HepG2 (cell line): ENCODE data around the gene MDM4. TPM values are rescaled to one million over a fixed set of nuclear protein-coding genes. Genes with fewer than 3 reads are reported as not detected.
A peak's percentile ranks its signal among the peaks of the same experiment; 100 is the strongest.

ENCODE experiments used
- HDAC1 ChIP-seq: sonication (generic); formaldehyde crosslinking; IDR thresholded peaks from 2 replicates; pipeline ENCODE4 v1.5.1; 2020; ENCODE audit warnings: mild to moderate bottlenecking, missing genetic modification reagents
- HOXA9 ChIP-seq: sonication (generic); formaldehyde crosslinking; IDR thresholded peaks from 2 replicates; pipeline ENCODE4 v1.8.1; 2022; ENCODE audit warnings: missing genetic modification reagents, mild to moderate bottlenecking, moderate library complexity, borderline replicate concordance
- KLF16 ChIP-seq, 2 experiments: sonication (generic) in 1 of 2; formaldehyde crosslinking in 1 of 2; IDR thresholded peaks; 2 replicates each; pipeline versions ENCODE4 v1.6.1 to v1.8.0; 2016 to 2023; ENCODE audit warnings: missing genetic modification reagents in 2 of 2, missing compliant biosample characterization in 1 of 2
- NR2C2 ChIP-seq: sonication (generic); formaldehyde crosslinking; IDR thresholded peaks from 2 replicates; pipeline ENCODE4 v1.4.0; 2020; ENCODE audit warnings: missing genetic modification reagents, mild to moderate bottlenecking, moderate library complexity, borderline replicate concordance
- PAWR ChIP-seq: sonication (generic); formaldehyde crosslinking; IDR thresholded peaks from 2 replicates; pipeline ENCODE4 v1.4.0; 2020; ENCODE audit warnings: missing genetic modification reagents, mild to moderate bottlenecking, borderline replicate concordance
- SCMH1 ChIP-seq: sonication (generic); formaldehyde crosslinking; IDR thresholded peaks from 2 replicates; pipeline ENCODE4 v1.9.0; 2021; ENCODE audit warnings: missing genetic modification reagents, mild to moderate bottlenecking, borderline replicate concordance
- SMYD3 ChIP-seq: sonication (generic); formaldehyde crosslinking; IDR thresholded peaks from 2 replicates; pipeline ENCODE4 v1.8.1; 2023; ENCODE audit warnings: mild to moderate bottlenecking, missing genetic modification reagents
- SP1 ChIP-seq, 2 experiments: fragments of 450-650 bp in 1 of 2; sonication (generic) in 1 of 2; formaldehyde crosslinking in 1 of 2; IDR thresholded peaks; 2 replicates each; pipeline versions ENCODE4 v1.4.0 to v1.6.1; 2016 to 2020; ENCODE audit warnings: missing genetic modification reagents in 1 of 2
- STAT5B ChIP-seq: sonication (generic); formaldehyde crosslinking; IDR thresholded peaks from 2 replicates; pipeline ENCODE4 v1.4.0; 2020; ENCODE audit warnings: missing genetic modification reagents
- TSC22D2 ChIP-seq: sonication (generic); formaldehyde crosslinking; IDR thresholded peaks from 2 replicates; pipeline ENCODE4 v1.5.1; 2020; ENCODE audit warnings: missing genetic modification reagents, mild to moderate bottlenecking, borderline replicate concordance
- ZHX2 ChIP-seq, 2 experiments: sonication (generic) in 1 of 2; formaldehyde crosslinking in 1 of 2; IDR thresholded peaks; 2 replicates each; pipeline versions ENCODE4 v1.6.1 to v1.9.0; 2014 to 2022; ENCODE audit warnings: antibody characterized with exemption in 1 of 2, borderline replicate concordance in 1 of 2, inconsistent platforms in 1 of 2, low read depth in 1 of 2, missing genetic modification reagents in 1 of 2
- ZNF501 ChIP-seq: sonication (generic); formaldehyde crosslinking; IDR thresholded peaks from 2 replicates; pipeline ENCODE4 v1.5.1; 2020; ENCODE audit warnings: mild to moderate bottlenecking, moderate library complexity, missing genetic modification reagents
- ZNF510 ChIP-seq: sonication (generic); formaldehyde crosslinking; IDR thresholded peaks from 2 replicates; pipeline ENCODE4 v1.4.0; 2020; ENCODE audit warnings: low read depth, mild to moderate bottlenecking, missing genetic modification reagents
- ZNF567 ChIP-seq: sonication (generic); formaldehyde crosslinking; IDR thresholded peaks from 2 replicates; pipeline ENCODE4 v1.8.1; 2023; ENCODE audit warnings: mild to moderate bottlenecking, missing genetic modification reagents, borderline replicate concordance
- ZNF619 ChIP-seq: sonication (generic); formaldehyde crosslinking; IDR thresholded peaks from 2 replicates; pipeline ENCODE4 v1.4.0; 2020; ENCODE audit warnings: mild to moderate bottlenecking, missing genetic modification reagents
- polyA plus RNA-seq, 8 experiments: library from polyadenylated mRNA; depleted of rRNA in 3 of 8; stranded (reverse) in 7 of 8; unstranded in 1 of 8; fragments of >200 nt; fragmentation: Illumina TruSeq in 4 of 8; extraction: Trizol in 4 of 8; gene quantifications; 2 replicates each; pipeline versions ENCODE4 v1.2.1 to v1.2.3, GENCODE V29; 2011 to 2016; ENCODE audit warnings: low read depth in 4 of 8, missing spikeins in 1 of 8, mixed read lengths in 1 of 8; ENCODE audit not compliant: insufficient read depth in 1 of 8
- total RNA-seq, 5 experiments: library from RNA; depleted of rRNA; stranded (reverse); fragments of >200 nt; fragmentation: Illumina TruSeq; extraction: Trizol; gene quantifications; 2 replicates each; pipeline ENCODE4 v1.2.3, GENCODE V29; 2016; ENCODE audit warnings: low read depth in 1 of 5
- TF ChIP-seq, protein P1 (sequence below): sonication (generic); formaldehyde crosslinking; IDR thresholded peaks from 2 replicates; pipeline ENCODE4 v1.4.0; 2020; ENCODE audit warnings: missing genetic modification reagents
- TF ChIP-seq, protein P2 (sequence below): IDR thresholded peaks from 2 replicates; pipeline ENCODE4 v1.6.1; 2016; ENCODE audit warnings: control low read depth

The MDM4 gene
- total and polyA plus RNA-seq, 2 of the 13 experiments (the other 11 are each of a cell fraction or from before 2014, with no cell fraction given), result 14.9 to 19.0 TPM

- no peak for TF ChIP-seq ZNF510 (CRISPR knock-in tag)
- peak; percentile 88 for TF ChIP-seq HDAC1 (CRISPR knock-in tag)
- 0 out of 2 replicates have a peak, but pooled peaks have one; percentile 31 for TF ChIP-seq ZNF567 (CRISPR knock-in tag)
- no peak for TF ChIP-seq PAWR (CRISPR knock-in tag)
- TF ChIP-seq SMYD3 (CRISPR knock-in tag), result peak; percentile 80; the same call in 1 of the 2 replicates
- no peak for TF ChIP-seq STAT5B (CRISPR knock-in tag)
- 0 out of 2 replicates have a peak, but pooled peaks have one; percentile 71 for TF ChIP-seq TSC22D2 (CRISPR knock-in tag)
- no peak for TF ChIP-seq SCMH1 (CRISPR knock-in tag)
- TF ChIP-seq, protein P1, sequence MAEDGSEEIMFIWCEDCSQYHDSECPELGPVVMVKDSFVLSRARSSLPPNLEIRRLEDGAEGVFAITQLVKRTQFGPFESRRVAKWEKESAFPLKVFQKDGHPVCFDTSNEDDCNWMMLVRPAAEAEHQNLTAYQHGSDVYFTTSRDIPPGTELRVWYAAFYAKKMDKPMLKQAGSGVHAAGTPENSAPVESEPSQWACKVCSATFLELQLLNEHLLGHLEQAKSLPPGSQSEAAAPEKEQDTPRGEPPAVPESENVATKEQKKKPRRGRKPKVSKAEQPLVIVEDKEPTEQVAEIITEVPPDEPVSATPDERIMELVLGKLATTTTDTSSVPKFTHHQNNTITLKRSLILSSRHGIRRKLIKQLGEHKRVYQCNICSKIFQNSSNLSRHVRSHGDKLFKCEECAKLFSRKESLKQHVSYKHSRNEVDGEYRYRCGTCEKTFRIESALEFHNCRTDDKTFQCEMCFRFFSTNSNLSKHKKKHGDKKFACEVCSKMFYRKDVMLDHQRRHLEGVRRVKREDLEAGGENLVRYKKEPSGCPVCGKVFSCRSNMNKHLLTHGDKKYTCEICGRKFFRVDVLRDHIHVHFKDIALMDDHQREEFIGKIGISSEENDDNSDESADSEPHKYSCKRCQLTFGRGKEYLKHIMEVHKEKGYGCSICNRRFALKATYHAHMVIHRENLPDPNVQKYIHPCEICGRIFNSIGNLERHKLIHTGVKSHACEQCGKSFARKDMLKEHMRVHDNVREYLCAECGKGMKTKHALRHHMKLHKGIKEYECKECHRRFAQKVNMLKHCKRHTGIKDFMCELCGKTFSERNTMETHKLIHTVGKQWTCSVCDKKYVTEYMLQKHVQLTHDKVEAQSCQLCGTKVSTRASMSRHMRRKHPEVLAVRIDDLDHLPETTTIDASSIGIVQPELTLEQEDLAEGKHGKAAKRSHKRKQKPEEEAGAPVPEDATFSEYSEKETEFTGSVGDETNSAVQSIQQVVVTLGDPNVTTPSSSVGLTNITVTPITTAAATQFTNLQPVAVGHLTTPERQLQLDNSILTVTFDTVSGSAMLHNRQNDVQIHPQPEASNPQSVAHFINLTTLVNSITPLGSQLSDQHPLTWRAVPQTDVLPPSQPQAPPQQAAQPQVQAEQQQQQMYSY (CRISPR knock-in tag), result no peak
- peak; percentile 46; the same call in 1 of the 2 replicates for TF ChIP-seq ZNF619 (CRISPR knock-in tag)
- TF ChIP-seq ZNF501 (CRISPR knock-in tag), result peak; percentile 98
- TF ChIP-seq KLF16 (CRISPR knock-in tag; IDR thresholded peaks at IDR 0.05), result peak in 1 of 2 experiments; percentile 90; a peak in 2 of 4 replicates
- TF ChIP-seq, protein P2, sequence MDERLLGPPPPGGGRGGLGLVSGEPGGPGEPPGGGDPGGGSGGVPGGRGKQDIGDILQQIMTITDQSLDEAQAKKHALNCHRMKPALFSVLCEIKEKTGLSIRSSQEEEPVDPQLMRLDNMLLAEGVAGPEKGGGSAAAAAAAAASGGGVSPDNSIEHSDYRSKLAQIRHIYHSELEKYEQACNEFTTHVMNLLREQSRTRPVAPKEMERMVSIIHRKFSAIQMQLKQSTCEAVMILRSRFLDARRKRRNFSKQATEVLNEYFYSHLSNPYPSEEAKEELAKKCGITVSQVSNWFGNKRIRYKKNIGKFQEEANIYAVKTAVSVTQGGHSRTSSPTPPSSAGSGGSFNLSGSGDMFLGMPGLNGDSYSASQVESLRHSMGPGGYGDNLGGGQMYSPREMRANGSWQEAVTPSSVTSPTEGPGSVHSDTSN (CRISPR knock-in tag), result no peak
- TF ChIP-seq NR2C2, result peak; percentile 54; the same call in 1 of the 2 replicates
- peak; percentile 89 for TF ChIP-seq HOXA9 (CRISPR knock-in tag)
- no peak for TF ChIP-seq ZHX2 (IDR thresholded peaks at IDR 0.05; ENCODE audit: low read depth)
- 0 out of 2 replicates have a peak, but pooled peaks have one; percentile 38 for TF ChIP-seq ZHX2 (CRISPR knock-in tag; IDR thresholded peaks at IDR 0.05; ENCODE audit: borderline replicate concordance)
- no peak for TF ChIP-seq SP1 (IDR thresholded peaks at IDR 0.05)
- TF ChIP-seq SP1 (CRISPR knock-in tag; IDR thresholded peaks at IDR 0.05), result peak; percentile 32; the same call in 1 of the 2 replicates
These were observed at the start of gene MDM4 (continued) for GRCh38 chr1:204516180-204516879.
